ENCODE results near the gene SLC37A3.

The SLC37A3 gene

DNA sequence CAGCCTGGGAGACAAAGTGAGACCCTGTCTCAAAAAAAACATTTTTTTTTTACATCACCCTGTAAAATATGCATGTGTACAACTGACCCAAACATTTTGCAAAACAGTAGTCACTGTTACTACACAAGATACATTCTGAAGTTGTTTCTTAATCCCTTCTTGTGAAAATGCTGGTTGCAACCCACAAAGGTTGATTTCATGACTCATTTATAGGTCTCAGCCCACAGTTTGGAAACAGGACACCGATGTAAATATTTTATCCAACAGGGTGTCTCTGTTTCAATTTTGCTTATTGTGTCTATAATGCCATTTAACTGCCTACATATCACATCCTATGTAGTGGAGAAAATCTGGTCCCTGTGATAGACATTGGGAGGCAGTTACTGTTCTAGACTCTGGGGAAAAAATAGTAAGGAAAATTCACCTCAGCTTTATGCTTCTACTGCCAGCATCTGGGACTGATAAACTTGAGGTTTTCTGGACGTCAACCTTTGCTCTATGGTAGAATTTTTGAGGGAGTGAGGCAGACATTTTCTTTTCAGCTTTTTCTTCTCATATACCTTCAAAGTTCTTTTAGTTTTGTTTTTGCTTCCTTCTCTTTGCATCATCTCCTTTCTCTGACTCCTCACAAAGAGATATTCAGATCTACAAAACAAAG lies 4.0 kb upstream of the SLC37A3 start:
- no peak for DNase-seq (ENCODE audit: low read depth in 1 of 2, low spot score in 1 of 2)

DNA sequence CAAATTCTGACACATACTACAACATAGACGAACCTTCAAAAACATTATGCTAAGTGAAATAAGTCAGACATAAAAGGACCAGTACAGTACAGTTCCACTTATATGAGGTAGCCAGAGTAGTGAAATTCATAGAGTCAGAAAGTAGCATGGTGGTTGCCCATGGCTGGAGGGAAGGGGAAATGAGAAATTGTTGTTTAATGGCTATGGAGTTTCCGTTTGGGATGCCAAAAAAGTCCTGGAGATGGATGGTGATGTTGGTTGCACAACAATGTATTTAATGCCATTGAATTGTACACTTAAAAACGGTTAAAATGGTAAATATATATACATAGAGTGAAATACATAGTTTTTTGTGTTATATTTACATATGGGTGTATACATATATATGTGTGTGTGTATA lies 2.1 kb upstream of the SLC37A3 start:
- no peak for DNase-seq (ENCODE audit: low read depth in 1 of 2, low spot score in 1 of 2)

DNA sequence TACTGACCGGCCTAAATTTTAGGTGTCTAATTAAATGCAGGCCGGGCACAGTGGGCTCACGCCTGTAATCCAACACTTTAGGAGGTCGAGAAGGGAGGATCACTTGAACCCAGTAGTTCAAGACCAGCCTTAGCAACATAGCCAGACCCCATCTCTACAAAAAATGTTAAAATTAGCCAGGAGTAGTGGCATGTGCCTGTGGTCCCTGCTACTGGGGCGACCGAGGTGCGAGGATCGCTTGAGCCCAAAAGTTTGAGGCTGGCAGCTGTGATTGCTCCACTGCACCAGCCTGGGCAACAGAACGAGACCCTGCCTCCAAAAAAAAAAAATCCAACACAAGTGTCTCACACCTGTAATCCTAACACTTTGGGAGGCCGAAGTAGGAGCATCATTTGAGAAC lies 491 bp upstream of the SLC37A3 start:
- no peak for DNase-seq (ENCODE audit: low read depth in 1 of 2, low spot score in 1 of 2)

DNA sequence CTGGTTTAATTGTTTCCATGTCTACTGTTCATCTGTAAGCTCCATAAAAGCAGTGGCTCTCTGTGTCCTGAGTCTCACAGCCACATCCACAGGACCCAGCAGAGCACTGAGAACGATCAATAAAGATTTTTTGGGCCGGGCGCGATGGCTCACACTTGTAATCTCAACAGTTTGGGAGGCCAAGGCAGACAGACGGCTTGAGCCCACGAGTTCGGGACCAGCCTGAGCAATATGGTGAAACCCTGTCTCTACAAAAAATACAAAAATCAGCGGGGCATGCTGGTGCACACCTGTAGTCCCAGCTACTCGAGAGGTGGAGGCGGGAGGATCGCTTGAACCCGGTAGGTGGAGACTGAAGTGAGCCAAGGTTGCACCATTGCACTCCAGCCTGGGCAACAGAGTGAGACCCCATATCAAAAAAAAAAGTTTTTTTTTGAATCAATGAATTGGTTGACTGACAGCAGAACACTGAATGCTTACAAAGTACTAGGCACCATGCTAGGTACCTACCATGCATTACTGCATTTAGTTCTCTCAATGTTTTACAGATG lies 4.5 kb downstream of the SLC37A3 start:
- DNase-seq (ENCODE audit: low read depth in 1 of 2, low spot score in 1 of 2): no peak

DNA sequence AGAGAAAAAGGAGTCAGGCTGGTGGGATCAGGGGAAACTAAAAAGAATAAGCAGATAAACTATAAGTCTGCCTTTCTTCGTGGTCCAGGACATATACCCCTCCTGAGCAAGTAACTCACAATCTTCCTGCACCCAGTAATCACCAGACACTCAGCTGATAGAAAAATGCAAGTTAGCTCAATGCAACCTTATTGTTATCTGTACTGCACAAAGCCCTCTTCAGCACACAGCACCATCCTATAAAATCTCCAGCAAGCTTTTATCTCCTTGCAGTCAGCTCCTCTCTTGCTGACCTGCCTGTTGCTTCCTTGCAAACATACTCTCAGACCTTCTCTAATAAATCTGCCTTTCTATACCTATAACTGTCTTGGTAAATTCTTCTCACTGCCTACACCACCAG lies 6.7 kb downstream of the SLC37A3 start:
- DNase-seq (ENCODE audit: low read depth in 1 of 2, low spot score in 1 of 2): no peak

DNA sequence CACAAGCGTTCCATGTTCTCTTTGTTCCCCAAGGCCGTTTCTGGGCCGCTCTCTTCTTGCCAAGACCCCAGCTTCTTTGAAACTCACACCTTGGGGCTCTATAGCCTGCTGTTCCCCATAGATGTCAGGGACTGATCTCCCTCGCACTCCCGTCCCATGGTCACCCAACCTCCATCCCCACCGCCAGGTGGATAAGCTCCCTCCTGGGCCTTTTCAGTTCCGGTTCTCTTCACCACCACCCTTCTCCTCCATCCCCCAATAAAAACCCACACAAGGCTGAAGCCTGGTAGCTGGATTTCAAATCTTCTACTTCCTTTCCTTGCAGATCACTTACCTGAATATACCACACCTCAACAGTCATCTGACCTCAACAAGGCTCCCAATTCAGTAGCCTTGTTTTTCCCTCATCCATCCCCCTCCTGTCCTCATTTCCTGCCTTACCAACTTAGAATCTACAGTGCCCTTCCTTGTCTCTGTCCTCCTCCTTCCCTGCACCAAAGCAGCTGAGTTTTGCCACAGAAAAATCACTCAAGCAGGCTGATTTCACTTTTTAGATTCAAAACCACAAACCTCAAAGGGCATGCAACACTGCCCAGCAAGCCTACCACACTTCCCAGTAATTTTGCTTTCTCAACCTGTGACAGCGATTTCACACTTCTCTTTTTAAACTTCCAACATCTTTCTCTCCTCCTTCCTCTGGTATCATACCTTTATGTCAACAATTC lies 7.7 kb downstream of the SLC37A3 start:
- DNase-seq (ENCODE audit: low read depth in 1 of 2, low spot score in 1 of 2): no peak

DNA sequence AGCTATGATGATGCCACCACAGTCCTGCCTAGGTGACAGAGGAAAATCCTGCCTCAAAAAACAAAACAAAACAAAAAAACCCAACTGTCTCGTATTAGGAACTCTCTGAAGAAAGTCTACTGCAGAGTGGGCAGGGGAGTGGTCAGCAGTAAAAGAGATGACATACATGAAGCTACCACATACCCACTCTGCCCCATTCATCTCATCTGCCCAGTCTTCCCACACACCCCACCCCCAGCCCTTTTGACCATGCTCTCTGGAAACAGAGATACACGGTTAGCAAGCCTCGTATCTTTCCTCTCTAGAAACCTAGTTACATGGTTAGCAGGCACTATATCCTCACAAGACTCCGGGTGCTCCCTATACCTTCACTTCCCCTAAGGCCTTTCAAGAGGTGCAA lies 8.3 kb downstream of the SLC37A3 start:
- no peak for DNase-seq (ENCODE audit: low read depth in 1 of 2, low spot score in 1 of 2)

DNA sequence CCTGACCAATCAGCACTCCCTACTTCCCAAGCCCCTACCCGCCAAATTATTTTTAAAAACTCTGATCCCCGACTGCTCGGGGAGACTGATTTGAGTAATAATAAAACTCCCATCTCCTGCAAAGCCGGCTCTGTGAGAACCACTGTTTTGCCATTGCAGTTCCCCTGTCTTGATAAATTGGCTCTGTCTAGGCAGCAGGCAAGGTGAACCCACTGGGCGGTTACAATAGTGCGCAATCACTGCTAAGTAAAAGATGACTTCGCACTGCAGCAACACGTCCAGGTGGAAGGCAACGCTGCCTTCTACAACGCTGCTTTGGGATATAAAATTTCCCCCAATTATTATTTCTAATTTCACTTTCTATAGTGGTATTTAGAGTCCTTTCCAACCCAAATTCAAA lies 8.9 kb downstream of the SLC37A3 start:
- no peak for DNase-seq (ENCODE audit: low read depth in 1 of 2, low spot score in 1 of 2)

DNA sequence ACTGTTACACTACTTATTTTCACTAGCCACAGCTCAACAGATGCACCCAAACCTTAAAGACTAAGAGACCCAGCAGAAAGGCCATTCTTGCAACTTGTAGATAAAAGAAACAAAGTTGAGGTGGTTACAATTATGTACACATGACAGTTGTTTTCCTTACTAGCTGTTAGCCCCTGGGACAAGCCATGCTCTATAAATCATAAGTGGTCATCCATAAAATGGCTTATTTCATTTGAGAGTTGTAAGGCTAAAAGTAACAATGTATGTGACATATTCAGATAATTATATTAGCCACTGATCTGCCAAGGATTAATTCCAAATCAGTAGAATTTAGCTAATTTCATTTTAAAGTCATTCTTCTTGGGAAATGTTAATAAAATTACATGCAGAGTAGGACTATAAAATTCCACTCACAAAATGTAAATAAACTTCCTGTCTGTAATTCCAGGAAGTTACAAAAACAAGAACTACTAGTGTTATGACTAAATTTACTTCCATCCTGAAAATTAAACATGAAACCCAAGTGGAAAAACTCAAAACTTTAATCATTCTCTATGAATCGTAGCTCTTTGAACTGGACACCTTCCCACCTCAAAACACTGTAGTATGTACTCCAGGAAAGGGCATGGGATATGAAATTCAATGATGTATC lies 13.3 kb downstream of the SLC37A3 start:
- no peak for DNase-seq (ENCODE audit: low read depth in 1 of 2, low spot score in 1 of 2)

DNA sequence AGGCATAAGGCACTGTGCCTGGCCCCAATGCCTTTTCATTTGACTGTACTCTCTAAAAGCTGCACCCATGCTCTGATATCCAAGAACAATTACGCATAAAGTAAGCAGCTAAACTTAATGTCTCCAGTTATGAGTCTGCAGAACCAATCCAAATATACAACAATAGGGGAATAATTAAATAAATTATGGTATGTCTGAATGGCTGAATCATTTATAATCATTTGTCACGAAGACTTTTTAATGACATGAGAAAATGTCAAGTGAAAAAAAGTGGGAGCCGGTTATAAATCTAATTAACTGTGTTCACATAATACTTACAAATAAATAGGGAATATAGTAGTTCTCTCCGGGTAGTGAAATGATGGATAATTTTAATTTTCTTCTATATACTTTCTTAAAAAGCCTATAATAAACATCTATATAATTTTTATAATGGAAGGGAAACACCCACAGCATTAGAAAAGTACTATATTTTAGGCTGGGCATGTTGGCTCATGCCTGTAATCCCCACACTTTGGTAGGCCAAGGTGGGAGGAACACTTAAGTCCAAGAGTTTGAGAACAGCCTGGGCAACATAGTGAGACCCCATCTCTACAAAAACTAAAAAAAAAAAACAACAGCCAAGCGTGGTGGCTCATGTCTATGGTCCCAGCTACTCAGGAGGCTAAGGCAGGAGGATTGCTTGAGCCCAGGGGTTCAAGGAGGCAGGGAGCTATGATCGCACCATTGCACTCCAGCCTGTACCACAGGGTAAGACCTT lies 14.2 kb downstream of the SLC37A3 start:
- no peak for DNase-seq (ENCODE audit: low read depth in 1 of 2, low spot score in 1 of 2)

DNA sequence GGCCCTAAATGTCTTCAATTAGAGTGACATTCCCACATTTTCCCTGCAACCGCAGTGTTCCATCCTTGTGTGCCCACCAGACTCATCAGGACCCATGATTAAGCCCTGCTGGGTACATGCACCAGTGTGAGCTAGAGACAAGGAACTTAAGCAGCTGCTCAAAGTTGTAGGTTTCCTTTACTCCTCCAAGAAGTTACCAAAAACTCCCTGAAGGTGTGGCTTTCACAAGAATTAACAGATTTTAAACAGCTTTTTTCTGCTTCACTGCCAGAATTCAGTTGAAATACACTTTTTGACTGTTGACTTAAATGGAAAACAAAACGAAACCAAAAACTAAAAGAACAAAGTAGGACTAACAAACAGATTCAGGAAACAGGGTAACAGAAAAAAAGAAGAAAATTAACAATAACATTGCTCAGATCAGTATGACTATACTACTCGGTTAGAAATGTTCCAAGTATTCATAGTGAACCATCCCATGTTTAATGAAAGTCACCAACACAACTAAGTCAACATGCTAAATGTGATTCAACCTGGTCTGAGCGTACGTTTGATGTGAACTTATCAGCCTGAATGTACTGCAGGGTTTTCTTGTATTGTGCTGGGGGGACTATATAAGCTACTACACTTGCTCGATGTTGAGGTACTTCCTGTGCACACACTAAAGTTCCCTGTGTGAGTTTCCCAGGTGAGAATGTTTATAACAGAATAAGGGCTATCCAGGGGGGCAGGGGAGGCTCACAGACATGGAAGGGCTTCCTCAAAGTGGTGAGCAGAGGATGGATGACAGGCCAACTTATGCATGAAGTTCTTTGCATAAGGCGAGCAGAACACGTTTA lies 22.2 kb downstream of the SLC37A3 start:
- no peak for DNase-seq (ENCODE audit: low read depth in 1 of 2, low spot score in 1 of 2)

DNA sequence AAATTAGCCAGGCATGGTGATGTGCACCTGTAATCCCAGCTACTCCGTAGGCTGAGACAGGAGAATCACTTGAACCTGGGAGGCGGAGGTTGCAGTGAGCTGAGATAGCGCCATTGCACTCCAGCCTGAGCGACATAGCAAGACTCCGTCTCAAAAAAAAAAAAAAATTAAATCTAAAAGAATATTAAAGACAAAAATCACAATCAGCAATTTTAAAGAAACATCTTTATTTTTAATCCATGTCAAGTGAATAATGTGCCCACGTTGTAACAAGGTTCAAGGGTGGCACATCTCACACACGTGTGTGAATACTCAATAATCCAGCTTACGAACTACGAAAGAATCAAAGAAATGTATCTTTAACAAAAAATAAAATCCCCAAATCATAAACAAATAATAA lies 23.0 kb downstream of the SLC37A3 start:
- no peak for DNase-seq (ENCODE audit: low read depth in 1 of 2, low spot score in 1 of 2)

DNA sequence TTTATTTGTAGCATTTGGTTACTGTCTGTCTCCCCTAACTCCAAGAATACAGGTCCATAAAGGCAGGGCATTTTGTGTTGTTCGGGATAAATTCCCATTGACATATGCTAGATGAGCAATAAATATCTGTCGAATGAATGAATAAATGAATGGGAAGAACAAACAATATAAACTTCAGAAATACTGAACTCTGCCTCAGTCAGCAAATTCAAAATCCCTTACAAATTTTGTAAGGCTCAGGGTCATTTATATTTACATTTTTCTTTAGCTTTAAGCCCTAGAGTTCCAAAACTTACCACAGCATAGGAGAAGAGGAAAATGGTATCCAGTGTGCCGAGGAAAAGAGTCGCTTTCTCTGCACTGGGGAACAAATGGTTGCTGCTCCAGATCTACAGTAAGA lies 29.0 kb downstream of the SLC37A3 start:
- DNase-seq (ENCODE audit: low read depth in 1 of 2, low spot score in 1 of 2): no peak

DNA sequence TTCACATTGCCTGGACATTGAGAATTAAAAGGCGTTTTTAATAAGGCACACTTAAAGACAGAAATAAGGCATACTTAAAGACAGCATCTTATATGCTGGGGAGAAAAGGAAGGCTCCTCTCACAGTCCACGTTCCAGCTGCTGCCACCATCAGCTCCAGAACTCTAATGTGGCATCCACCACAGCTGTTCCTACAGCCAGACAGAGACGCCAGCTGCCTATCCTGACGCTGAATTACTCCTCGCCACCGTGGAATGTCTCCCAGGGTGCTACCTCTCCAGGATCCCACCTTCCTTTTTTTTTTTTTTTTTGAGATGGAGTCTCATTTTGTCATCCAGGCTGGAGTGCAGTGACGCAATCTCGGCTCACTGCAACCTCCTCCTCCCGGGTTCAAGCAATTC lies 30.8 kb downstream of the SLC37A3 start:
- DNase-seq (ENCODE audit: low read depth in 1 of 2, low spot score in 1 of 2): no peak

DNA sequence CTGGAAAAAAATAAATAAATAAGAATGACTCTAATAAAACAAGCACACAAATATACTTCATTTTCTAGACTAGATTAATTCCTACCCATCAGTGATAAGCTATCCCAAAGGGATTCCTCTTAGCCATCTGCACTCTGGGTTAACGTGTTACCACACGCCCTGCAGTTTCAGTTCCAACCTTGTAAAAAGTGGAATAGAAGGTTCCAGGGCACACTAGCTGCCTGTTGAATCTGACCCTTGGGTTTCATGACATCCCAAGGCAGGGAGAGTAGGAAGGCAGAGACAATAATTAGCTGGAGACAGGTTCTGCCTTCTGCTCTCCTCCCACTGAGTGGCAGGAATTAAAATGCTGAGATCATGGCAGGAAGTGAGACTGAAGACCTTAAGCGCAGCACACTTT lies 33.5 kb downstream of the SLC37A3 start:
- no peak for DNase-seq (ENCODE audit: low read depth in 1 of 2, low spot score in 1 of 2)

DNA sequence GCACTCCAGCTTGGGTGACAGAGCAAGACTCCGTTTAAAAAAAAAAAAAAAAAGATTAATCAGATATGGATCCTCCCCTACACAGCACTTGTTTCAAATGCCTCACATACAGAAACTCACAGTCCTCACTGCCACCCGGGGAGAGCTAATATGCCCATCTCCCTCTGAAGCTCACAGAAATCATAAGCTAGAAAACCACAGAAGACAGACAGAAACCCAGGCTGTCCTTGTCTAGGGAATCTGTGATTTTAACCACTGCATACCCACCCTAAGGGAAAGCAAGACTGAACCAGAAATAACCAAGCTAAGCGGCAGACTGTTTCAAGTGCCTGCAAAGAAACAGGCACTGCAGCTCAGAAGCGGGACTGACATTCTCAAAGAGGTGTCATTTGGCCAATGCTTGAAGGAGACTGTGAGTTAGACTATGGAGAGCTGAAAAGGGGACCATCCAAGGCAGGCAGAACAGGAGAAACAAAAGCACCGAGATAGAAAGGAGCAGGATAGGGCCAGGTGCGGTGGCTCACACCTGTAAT lies 37.6 kb downstream of the SLC37A3 start:
- no peak for DNase-seq (ENCODE audit: low read depth in 1 of 2, low spot score in 1 of 2)

DNA sequence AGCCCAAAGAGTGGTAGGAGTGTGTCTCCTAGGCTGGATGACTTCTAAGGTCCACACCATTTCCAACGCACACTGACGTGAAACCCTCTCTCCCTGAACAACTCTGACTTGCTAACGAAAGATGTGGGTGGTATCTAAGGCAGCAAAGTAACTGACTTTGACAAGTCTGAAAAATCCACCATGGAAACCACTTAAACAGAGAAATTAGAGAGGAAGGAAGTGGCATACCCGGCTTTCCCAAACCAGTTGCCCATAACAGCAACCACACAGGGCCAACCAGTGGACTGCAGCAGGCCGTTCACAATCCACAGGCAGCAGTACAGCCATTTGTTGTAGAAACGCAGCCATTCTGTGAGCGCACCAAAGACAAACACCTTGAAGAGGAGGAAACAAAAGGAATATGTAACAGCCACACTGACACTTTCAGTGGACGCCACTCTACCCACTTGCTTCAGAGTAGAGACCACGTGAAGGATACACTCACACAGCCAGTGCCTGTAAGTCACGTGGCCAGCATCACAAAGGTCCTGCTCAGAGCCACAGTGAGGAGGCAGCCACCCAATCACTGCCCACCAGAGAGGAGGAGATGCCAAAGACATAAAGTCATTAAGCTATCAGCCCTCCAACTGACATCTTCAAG lies 39.8 kb downstream of the SLC37A3 start:
- no peak for DNase-seq (ENCODE audit: low read depth in 1 of 2, low spot score in 1 of 2)

DNA sequence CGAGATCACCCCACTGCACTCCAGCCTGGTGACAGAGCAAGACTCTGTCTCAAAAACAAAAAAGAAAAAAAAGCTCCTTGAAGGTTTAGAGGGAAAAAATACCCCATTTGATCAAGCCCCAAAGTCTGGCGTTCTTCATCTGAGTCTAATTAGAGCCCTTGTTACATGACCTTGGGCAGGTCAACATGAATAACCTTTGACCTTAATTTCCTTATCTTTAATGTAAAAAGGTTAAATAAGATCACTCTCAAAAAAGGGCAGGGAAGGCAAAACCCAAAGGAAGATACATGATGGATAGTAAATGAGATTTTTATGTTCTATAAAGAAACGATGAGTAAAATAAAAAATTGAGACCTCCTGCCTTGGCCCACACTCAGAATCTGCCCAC lies 40.3 kb downstream of the SLC37A3 start:
- DNase-seq (ENCODE audit: low read depth in 1 of 2, low spot score in 1 of 2): no peak

DNA sequence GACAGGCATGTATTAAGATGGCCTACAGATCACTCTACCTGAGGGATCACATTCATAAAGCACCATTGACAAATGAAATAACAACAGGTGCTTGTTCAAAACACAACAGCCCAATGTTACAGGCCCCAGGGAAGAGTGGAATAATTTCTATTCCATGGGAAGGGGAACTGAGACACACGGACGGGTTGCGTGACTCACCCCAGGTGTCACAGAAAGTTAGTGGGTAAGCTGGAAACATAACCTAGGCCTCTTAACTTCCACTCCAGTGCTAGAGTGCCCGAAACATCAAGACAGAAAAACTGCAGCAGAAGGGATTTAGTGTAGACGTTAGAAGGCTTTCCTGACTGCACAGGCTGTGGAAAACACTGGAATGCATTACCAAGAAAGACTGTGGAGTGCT lies 48.3 kb downstream of the SLC37A3 start:
- no peak for DNase-seq (ENCODE audit: low read depth in 1 of 2, low spot score in 1 of 2)

Measured in stimulated activated CD4-positive, alpha-beta T cell treated with anti-CD3 and anti-CD28 coated beads, Interleukin-15, amount 100 ng/mL, for 1 hour (primary cell).